GM08714 (cell line): ENCODE measurements around the gene SLC39A2.
A peak's percentile ranks its signal among the peaks of the same experiment; 100 is the strongest.
"Not testable (repeated sequence)": the region's sequence is repeated elsewhere in the genome, so short reads cannot be mapped to it uniquely, and the experiment has no call there.

Experiments used
- H3K4me3 ChIP-seq: fragments of 200-500 bp; sonication (Bioruptor generic); 2 replicates; pipeline ENCODE4 v1.5.1; 2014; ENCODE audit warnings: mild to moderate bottlenecking, low read length, inconsistent platforms
- ZNF274 ChIP-seq: IDR thresholded peaks from 2 replicates; pipeline ENCODE4 v1.6.1; 2012; ENCODE audit warnings: mild to moderate bottlenecking, low read depth, low read length

SLC39A2 gene

DNA sequence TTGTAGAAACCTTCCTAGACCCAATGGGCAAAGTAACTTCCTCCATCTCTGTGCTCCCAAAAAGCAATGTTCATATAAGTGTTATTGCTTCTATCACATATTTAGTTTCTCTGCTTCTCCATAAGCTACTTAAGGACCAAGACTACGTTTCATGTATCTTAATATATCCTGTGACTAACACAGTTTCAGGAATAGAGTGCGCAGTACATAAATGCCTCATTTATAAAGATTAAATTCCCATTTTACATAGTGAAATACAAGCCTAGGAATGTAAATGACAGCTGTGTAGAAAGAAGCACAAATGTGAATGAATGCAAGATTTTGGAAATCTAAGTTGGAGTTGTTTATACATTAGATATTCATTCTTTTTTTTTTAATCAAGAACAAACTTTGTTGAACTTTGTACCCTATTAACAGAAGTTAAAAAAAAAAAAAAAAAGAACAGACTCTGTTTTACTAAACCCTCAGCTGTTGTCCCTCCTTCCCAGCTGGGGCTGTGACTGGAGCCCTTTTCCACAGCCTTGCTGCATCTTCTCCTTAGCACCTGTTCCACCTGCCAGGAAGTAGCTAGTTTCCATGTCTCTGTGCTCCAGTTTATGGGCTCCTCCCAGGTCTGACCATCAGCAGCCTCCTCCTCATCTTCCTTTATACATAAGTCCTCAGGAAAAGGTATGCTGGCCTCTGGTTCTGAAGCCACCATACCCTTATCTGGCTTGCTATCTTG is 16.3 kb upstream of the SLC39A2 start:
- H3K4me3 ChIP-seq: no peak overlapping the region
- no peak for TF ChIP-seq ZNF274

DNA sequence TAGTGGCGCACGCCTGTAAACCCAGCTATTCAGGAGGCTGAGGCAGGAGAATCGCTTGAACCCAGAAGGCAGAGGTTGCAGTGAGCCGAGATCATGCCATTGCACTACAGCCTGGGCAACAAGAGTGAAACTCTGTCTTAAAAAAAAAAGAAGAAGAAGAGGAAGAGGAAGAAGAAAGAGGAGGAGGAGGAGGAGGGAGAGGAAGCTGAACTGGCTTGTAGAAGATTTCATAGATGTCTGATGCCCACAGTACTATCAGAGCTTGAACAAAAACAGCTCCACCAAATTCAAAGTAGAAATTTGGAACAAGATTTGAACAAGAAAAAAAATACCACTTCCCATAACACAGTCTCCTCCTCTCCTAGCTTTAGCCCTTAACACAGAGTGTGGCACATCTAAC is 13.4 kb upstream of the SLC39A2 start:
- not testable (repeated sequence) for H3K4me3 ChIP-seq

DNA sequence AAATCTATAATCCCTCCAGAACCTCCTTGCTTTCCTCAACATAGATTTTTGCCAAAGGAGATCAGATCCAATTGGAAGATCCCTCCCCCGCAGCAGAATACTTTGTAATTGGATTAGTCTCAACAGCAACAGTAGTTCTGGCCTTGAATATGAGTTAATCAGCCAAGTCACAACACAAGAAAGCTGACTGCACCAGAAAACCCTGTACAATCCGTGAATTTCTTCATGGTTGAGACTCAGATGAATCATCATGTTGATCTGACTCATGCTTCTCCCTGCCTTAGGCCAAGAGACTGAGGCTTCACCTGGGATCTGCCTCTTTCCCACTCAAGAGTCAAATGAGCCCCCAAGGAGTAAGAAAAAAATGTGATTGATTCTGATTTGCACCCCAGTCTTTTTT is 12.3 kb upstream of the SLC39A2 start:
- no peak for TF ChIP-seq ZNF274

DNA sequence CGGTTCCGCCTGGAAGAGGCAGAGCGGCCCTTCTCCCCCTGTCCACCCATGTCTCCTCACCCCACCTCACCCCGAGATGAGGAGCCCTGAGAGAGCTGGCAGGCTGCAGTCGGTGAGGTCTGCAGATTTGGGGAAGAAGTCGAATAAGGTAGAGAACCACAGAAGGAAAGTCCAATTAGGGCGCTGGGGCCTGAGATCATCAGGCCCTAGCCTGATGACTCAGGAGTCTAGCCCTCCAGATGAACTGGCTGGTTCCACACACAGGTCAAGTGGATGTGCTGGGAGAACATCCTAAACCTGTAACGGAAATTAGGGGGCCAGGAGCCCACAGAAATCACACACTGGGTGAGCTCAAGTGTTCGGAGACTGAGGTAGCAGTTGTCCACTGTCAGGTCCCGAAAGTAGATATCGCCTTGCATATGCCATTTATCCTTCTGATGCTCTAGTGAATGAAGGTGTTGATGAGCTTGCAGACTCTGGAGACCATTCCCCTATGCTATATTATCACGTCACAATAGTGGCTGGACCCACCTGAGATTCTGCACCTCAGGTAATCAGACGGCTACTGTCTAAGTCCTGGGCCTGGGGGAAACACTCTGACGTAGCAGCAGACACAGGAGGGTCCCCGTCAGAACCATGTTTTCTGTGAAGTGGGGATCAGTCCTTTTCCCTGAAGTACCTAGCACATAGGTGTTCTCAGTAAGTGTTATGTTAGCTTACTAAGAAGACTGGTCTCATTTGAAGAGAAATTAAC is 10.2 kb upstream of the SLC39A2 start:
- TF ChIP-seq ZNF274: no peak
- peak overlapping the region; percentile 9; the same call in 1 of the 2 replicates for H3K4me3 ChIP-seq

More for the DNA sequence above, 12.3 kb upstream of the SLC39A2 start:
- no peak overlapping the region for H3K4me3 ChIP-seq

DNA sequence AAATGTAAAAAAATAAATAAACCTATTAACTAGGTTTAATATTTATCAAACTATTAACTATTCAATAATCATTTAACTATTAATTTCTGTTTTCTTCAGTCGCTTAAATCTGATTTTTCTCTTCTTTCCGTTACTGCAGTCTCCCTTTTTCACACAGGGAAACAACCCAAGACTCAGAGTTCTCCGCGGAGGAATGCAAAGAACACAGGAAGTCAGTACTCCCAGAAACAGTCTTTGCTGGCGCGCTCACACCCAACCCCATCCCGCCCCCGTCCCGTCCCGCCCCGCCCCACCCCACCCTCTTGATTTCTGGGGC is 9.7 kb upstream of the SLC39A2 start:
- H3K4me3 ChIP-seq: peak overlapping the region; percentile 9; the same call in 1 of the 2 replicates
- TF ChIP-seq ZNF274: no peak

DNA sequence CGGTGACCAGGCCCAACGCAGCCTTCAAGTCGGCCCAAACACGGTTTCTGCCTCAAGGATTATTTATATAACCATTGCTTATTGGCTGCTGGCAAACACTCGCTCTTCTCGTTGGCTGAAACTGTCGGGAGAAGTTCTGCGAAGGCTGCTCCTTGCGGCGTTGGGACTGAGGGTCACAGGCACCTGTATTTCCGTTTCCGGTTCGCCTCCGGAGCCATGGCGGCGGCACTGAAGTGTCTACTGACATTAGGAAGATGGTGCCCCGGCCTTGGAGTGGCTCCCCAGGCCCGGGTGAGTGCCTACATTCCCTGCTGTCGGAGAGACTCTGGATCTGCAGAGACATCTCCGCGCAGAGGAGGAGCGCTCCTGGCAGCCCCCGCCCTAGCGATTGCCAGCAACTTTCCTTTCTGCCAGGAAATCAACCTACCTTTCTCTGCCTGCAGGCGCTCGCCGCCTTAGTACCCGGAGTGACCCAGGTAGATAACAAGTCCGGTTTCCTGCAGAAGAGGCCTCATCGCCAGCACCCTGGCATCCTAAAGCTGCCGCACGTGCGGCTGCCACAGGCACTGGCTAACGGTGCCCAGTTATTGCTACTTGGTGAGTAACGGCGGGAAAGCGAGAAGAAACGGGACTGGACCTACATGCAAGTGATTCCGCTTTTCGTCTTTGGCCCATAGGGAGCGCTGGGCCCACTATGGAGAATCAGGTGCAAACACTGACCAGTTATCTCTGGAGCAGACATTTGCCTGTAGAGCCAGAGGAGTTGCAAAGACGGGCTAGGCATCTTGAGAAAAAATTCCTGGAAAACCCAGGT is 9.1 kb upstream of the SLC39A2 start, which contains the start of gene METTL17:
Gene METTL17, plus strand, starts transcription at position 194 of the 814 bp plus-strand sequence. Its CDS starts 23 bp downstream, at position 217.
- no peak for TF ChIP-seq ZNF274
- peak within 1 kb of the TSS; percentile 78 for H3K4me3 ChIP-seq

DNA sequence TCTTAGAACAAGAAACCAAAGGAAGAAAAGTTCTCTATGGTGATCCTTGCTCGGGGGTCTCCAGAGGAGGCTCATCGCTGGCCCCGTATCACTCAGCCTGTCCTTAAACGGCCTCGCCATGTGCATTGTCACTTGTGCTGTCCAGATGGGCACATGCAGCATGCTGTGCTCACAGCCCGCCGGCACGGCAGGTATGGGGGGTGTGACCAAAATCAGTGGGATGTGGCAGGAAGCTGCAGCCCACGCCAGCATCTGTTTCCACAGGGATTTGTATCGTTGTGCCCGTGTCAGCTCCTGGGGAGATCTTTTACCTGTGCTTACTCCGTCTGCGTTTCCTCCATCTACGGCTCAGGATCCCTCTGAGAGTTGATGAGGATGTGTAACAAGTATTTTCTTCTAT is 2.6 kb upstream of the SLC39A2 start:
- H3K4me3 ChIP-seq: no peak overlapping the region
- TF ChIP-seq ZNF274: no peak

DNA sequence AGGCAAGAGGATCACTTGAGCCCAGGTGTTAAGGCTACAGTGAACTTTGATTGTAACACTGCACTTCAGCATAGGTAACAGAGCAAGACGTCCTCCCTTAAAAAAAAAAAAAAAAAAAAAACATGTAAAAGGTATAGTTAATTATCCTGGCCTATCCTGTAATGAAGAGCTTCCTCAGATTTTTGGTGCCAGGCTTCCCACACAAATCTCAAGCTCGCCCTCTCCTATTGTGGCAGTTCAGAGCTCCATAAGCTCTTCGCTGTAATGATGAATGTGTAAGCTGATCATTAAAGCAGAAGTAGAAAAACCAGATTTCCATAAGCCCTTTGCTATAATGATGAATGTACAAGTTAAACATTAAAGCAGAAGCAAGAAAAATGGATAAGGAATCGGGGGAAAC is 2.0 kb upstream of the SLC39A2 start:
- TF ChIP-seq ZNF274: no peak
- no peak overlapping the region for H3K4me3 ChIP-seq

DNA sequence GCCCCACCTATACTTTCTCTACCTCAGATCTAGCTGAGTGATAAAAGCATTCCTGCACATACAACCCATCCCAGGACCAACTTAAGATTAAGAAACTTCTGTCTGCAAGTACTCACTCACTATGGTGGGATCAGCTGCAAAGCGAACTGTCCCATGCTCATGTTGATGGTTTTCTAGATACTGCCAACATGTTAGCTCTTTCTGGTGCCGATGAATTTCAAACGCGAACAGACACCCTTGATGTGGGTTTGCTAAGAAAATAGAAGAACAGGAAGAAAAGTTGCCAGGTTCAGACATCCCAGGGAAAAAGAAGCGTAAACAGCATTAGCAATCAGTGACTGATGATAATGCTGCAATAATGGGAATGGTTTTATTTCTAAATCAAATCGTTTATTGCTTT is 1.5 kb upstream of the SLC39A2 start:
- no peak for TF ChIP-seq ZNF274
- no peak overlapping the region for H3K4me3 ChIP-seq

DNA sequence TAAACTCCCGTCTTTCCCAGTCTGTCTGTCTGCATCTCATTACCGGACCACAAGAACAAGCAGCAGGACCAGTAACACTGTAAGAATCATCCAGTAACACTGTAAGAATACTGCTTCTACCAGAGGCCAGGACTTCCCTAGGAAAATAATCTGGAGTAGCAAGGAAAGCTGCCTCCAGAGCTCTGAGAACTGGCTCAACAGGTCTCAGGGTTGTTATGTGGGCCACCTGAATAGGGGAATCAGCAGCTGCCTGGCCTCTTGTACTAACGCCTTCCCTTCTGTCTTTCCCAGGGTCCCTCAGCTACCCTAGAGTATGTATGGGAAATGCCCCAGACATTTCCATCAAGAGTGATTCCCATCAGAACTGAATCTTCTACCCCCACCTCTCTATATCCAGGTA is 954 bp upstream of the SLC39A2 start:
- H3K4me3 ChIP-seq: no peak overlapping the region
- no peak for TF ChIP-seq ZNF274

DNA sequence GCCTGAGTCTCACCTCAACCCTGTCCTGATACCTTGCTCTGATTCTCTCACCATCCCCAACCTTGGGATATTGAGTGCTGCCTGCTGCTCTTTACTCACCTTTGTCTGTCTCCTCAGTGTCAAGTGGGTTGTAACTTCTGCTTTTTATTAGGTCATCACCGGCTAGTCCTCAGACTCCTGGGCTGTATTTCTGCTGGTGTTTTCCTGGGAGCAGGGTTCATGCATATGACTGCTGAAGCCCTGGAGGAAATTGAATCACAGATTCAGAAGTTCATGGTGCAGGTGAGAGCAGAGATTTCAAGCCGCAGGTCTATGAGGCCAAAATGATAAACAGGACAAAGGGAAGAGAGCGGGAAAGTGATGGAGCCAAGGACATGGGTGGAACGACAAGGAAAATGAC is 498 bp downstream of the SLC39A2 start:
- H3K4me3 ChIP-seq: no peak overlapping the region
- TF ChIP-seq ZNF274: no peak

DNA sequence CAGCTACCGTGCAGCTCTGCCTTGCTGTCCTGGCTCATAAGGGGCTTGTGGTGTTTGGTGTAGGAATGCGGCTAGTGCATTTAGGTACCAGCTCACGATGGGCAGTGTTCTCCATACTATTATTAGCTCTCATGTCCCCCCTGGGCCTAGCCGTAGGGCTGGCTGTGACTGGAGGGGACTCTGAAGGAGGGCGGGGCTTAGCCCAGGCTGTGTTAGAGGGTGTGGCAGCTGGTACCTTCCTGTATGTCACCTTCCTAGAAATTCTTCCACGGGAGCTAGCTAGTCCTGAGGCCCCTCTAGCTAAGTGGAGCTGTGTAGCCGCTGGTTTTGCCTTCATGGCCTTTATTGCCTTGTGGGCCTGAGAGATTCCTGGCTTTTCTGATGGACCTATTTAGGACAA is 2.1 kb downstream of the SLC39A2 start:
- TF ChIP-seq ZNF274: no peak
- no peak overlapping the region for H3K4me3 ChIP-seq

DNA sequence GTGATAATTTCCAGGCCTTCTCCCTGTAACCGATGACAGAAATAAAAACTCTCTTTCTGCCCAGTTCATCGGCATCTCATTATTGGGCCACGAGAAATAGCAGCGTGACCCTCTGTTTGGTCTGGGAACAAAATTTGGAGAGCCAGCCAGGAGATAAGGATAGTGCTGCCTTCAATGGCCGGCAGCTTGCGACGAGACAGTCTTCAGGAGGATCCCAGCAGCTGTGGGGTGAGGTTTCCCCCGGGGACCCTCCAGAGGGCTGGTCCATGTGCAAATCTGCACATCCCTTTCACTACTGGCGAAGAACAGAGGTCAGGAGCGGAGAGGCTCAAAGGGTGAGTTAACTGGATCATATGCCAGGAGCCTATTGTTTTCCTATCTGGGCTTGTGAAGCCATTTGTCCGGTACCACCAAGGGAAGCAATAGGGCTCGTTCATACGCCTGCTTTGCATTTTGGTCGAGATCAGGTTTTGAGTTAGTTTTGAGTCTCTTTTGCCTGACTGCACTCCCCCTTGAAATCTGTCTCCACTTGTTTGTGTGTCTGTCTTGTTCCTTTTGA is 4.8 kb downstream of the SLC39A2 start:
- TF ChIP-seq ZNF274: no peak
- no peak overlapping the region for H3K4me3 ChIP-seq

DNA sequence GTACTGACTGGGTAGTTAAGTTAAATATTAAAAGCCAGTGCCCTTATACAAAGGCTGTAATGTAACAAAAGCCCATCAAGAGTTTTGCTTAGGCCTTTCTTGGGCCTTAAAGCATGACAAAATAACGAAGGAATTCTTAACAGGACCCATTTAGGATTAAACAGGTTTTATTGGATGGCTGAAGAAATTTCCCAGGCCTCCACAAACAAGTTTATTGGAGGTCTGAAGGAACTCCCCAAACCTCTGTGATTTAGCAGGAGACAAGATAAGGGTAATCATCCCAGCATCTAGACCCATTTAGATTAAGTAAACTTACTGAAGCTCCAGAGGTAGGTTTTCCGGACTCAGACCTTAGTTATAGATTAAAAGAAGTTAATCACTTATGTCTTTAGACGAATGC is 10.6 kb downstream of the SLC39A2 start:
- H3K4me3 ChIP-seq: not testable (repeated sequence)
